ENCODE results near the gene UTF1.
A peak's percentile ranks its signal among the peaks of the same experiment; 100 is the strongest.

The UTF1 gene

GRCh38 chr10:133272964-133273420, 43.0 kb downstream of the UTF1 start:
- no peak for TF ChIP-seq CTCF (IDR thresholded peaks at IDR 0.05)
- Histone ChIP-seq H3K27ac (peak overlapping the region; percentile 100), H3K27me3 (no peaks in the 10 kb centered on the region), H3K36me3 (peaks cover 74% of the 10 kb centered on the region), H3K9me3 (no peaks in the 10 kb centered on the region), H3K4me3 (ENCODE audit: low read depth in 1 of 2, low read length in 1 of 2) (no peak overlapping the region), H3K4me1 (ENCODE audit: control insufficient read depth in 1 of 2, insufficient read depth in 1 of 2, low read depth in 1 of 2, low read length in 1 of 2) (peaks cover 30 to 31% of the 10 kb centered on the region in 2 experiments)

GRCh38 chr10:133273534-133274143, 43.6 kb downstream of the UTF1 start:
- no peaks in the 10 kb centered on the region for H3K9me3 ChIP-seq
- peak overlapping the region; percentile 96 to 100 for H3K4me3 ChIP-seq (ENCODE audit: low read depth in 1 of 2, low read length in 1 of 2)
- H3K27me3 ChIP-seq, result no peaks in the 10 kb centered on the region
- peak overlapping the region; percentile 100 for H3K27ac ChIP-seq
- H3K4me1 ChIP-seq (ENCODE audit: control insufficient read depth in 1 of 2, insufficient read depth in 1 of 2, low read depth in 1 of 2, low read length in 1 of 2), result peaks cover 36 to 37% of the 10 kb centered on the region in 2 experiments
- H3K36me3 ChIP-seq, result peaks cover 68% of the 10 kb centered on the region
- TF ChIP-seq CTCF (IDR thresholded peaks at IDR 0.05), result no peak

DNA sequence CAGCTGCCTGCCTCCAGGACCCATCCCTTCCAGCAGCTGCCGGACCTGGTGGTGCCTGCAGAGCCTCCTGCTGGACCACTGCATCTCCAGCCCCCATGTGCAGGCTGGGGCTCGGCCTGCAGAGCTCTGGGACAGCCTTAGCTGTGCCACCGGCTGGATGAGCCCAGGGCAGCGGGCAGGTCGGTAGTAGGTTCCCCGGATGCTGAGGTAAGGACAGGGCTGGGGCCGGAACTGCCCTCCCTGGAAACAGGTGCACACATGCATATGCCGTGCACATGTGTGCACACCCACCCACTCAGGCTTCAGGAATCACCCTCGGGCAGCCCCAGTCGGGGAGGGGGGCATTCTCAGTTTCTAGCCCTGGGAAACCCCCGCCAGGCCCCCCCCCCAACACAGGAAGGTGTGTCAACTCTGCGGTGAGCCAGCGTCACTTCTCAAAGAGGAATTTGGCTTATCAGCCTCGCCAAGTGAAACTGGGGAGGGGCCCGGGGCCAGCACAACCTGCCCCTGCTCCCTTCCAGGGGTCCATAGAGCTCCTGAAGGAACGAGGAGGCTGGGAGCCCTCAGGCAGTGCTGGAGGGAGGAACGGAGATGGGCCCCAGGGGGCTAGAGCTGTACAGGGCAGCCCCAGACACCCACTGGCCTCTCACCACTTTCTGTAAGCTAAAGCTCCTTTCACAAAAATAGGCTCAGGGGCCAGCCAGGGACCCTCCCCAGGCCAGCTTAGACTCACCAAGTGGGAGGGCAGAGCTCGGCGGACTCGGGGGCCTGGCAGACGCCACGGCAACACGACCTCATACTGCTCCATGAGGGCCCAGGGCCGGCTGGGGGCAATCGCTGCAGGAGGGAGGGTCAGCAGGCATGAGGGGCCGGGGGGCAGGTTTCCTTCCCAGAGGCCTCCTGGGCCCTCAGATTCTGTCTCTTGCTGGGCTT, 45.0 kb downstream of the UTF1 start:
- Histone ChIP-seq H3K4me1 (ENCODE audit: control insufficient read depth in 1 of 2, insufficient read depth in 1 of 2, low read depth in 1 of 2, low read length in 1 of 2) (peaks cover 49 to 50% of the 10 kb centered on the region in 2 experiments), H3K27ac (peak overlapping the region; percentile 100), H3K4me3 (ENCODE audit: low read depth in 1 of 2, low read length in 1 of 2) (peak overlapping the region; percentile 96 to 100), H3K9me3 (no peaks in the 10 kb centered on the region), H3K27me3 (no peaks in the 10 kb centered on the region), H3K36me3 (peaks cover 54% of the 10 kb centered on the region)
- peak; percentile 13 for TF ChIP-seq CTCF (IDR thresholded peaks at IDR 0.05)

GRCh38 chr10:133275684-133276092, 45.7 kb downstream of the UTF1 start:
- H3K9me3 ChIP-seq, result no peaks in the 10 kb centered on the region
- peak overlapping the region; percentile 100 for H3K27ac ChIP-seq
- peaks cover 47% of the 10 kb centered on the region for H3K36me3 ChIP-seq
- no peaks in the 10 kb centered on the region for H3K27me3 ChIP-seq
- H3K4me1 ChIP-seq (ENCODE audit: control insufficient read depth in 1 of 2, insufficient read depth in 1 of 2, low read depth in 1 of 2, low read length in 1 of 2), result peaks cover 56 to 57% of the 10 kb centered on the region in 2 experiments
- TF ChIP-seq CTCF (IDR thresholded peaks at IDR 0.05), result peak; percentile 60
- H3K4me3 ChIP-seq (ENCODE audit: low read depth in 1 of 2, low read length in 1 of 2), result peak overlapping the region; percentile 96 to 100

GRCh38 chr10:133276100-133276434, 46.0 kb downstream of the UTF1 start:
- Histone ChIP-seq H3K27ac (peak overlapping the region; percentile 100), H3K4me1 (ENCODE audit: control insufficient read depth in 1 of 2, insufficient read depth in 1 of 2, low read depth in 1 of 2, low read length in 1 of 2) (peaks cover 60% of the 10 kb centered on the region in 2 experiments), H3K36me3 (peaks cover 45% of the 10 kb centered on the region), H3K27me3 (no peaks in the 10 kb centered on the region), H3K9me3 (no peaks in the 10 kb centered on the region), H3K4me3 (ENCODE audit: low read depth in 1 of 2, low read length in 1 of 2) (peak overlapping the region; percentile 96 to 100)
- TF ChIP-seq CTCF (IDR thresholded peaks at IDR 0.05), result no peak

All from neutrophil (primary cell).